Raji (cell line): Measurements from ENCODE around the gene LRP3.

Source experiments
- POLR2A ChIP-seq: IDR thresholded peaks from 2 replicates; pipeline ENCODE4 v1.6.1; 2011; ENCODE audit warnings: low read depth, low read length, control low read depth; ENCODE audit not compliant: insufficient read depth

LRP3 gene

DNA sequence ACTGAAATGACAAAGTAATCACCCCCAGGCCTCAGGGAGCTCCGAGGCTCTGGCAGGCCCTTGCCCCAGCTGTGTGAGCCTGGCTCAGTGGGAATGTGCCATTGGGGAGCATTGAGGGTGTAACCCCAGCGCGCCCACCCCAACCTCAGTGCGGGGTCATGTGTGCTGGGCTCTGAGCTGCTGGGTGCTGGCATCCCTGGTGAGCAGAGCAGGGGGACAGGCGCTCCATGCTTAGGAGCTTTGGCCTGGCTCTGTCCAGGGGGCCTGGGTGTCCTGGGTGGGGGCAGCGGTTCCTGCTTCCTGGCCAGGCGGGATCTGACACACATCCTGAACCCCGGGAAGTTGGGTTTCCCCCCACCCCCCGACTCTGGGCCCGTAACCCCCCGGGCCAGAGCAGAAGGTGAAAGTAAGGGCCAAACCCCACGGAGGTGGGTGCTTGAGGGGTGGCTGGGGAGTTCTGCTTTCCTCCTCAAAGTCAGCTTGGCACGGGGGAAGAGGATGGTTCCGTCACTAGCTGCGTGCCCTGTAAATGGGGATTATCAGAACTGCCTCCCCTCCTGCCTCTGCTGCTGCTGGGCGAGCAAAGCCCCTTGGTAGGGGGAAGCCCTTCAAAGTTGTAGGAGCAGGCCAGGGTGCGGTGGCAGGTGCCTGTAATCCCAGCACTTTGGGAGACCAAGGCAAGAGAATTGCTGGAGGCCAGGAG lies 1.7 kb downstream of the LRP3 start:
- no peak for TF ChIP-seq POLR2A

DNA sequence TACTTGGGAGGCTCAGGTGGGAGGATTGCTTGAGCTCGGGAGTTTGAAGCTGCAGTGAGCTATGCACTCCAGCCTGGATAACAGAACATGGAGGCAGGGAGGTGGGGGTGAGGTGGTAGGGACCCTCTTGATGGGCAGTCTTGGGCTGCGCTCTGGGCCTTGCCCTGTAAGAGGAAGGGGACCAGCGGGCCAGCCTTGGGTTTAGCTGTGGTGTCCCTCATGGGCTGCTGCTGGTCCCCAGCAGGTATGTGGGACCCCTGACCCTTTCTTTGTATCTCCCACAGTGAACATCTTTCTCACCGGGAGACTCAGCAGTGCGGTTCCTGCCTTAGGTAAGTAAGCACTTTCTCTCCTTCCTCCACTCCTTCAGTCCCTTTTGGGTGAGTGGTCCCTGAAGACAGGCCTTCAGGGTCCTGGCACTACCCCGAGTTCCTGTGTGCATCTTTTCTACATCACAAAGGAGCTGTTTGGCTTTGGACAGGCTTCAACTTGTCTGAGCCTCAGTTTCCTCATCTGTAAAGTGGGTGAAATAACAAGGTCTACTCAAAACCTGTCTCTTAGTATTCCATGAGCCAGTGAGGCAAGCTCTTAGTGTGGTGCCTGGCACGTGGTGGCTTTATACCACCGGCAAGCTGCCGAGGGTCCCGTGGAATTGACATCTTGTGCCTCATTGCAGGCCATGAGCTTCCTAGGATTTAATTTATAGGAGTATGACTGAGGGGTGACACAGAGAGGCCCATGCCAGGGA lies 2.5 kb downstream of the LRP3 start:
- no peak for TF ChIP-seq POLR2A

DNA sequence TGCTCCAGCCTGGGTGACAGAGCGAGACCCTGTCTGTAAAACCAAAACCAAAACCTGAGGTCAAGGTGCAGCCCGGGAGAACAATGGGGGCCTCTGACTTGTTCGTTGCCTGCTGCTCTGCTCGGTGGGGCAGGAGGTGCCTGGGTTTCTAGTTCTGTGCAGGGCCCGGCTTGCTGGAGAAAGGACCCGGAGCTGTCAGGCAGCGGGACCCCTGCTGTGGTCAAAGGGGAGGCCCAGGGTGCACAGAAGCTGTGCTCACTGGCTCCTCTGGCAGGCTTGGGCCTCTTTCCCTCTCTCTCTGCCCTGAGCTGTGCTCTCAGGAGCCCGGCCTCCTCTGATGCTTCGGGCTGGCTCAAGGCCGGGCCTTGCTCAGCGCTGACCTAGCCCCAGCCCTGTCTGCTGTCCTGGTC lies 3.5 kb downstream of the LRP3 start:
- TF ChIP-seq POLR2A: no peak

DNA sequence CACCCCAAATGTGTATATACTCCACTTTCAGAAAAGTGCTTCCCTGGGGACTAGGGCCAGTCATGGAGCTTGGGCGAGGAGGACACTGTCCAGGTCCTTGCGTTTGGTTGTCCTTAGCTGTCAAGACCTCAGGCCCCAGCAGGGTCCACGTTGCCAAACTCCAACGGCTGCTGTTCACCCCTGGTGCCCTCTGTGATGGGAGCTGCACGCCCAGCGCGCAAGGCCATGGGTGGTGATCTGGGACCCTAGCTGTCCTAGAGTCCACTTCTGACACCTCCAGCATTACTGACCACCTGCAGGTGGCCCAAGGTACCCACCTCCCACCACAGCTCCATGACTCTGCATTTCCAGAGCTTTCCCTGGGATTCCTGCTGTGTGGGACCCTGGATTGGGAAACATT lies 4.0 kb downstream of the LRP3 start:
- TF ChIP-seq POLR2A: no peak

DNA sequence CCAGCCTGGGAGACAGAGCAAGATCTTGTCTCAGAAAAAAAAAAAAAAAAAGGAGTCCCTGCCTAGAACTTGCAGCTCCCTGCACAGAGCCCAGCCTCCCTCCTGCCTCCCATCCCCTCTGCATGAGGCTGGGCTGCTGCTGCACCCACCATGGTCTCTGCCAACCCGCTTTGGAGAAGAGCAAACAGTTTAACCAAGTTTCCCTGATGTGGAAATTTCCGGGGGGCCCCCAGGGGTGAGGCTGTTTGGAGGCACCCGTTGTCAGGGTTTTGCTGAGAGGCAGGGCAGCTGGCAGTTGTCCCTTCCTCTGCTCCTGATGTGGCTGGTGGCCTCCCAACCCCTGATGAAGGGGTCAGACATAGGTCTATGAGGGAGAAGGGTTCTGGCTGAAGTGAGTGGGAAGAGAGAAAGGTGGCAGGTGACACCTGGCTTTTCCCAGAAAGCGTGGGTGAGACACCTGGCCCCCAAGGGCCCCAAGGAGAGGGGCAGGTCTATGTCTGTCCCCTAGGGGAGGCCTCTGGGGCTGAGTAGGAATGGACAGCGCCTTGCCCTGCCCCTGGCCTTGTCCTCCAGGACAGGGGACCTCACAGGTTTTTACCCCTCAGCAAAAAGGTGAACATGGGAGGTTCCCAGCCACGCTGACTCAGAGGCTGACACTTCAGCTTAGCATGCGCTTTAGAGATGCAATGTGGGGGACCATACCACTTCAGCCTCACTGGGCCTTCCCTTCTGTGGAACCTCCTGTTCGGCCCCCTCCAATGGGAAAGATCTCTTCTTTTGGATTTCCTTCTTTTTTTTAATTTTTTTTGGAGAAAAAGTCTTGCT lies 5.5 kb downstream of the LRP3 start:
- TF ChIP-seq POLR2A: no peak

DNA sequence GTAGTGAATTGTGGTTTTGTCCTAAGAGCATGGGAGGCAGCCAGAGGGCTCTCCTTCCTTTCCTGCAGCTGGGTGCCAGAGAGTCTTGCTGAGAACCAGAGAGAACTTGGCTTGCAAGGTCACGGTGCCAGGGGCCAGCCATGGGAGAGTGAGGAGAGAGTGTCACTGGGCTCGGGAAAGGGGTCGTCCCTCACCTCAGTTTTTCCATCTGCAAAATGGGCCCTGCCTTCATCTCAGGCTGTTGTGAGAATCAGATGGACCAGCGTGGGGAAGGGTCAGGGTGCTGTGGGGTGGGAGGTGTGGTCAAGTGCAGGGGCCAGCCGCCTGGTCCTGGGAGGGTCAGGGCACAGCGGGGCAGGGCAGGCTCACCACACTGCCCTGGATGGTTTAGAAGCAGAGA lies 7.3 kb downstream of the LRP3 start:
- TF ChIP-seq POLR2A: no peak

DNA sequence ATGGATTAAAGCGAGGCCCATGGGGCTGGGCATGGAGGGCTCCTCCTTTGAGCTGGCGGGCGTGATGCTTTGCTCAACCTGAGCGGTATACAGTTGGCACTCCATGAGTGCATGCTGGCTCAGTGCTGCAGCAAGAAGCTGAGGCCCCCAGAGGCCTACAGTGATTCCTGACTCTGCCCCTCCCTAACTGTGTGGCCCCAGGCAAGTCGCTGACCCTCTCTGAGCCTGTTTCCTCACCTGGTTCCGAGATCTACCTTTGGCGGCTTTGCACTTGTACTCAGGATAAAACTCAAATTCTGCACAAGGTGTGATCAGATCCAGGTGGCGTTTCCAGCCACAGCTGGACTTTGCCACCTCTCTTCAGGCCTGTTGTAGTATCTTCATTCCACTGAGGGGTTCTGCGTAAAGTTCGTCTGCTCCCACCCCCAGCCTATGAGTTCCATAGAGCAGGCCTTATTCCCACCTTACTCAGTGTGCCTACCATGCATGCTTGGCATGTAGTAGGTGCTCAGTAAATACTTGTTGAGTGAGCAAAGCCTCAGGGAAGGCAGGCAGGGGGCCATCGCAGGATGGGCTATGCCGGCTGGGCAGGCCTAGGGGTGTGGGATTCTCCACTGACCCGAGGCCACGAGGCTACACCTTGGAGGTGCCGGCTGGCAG lies 7.9 kb downstream of the LRP3 start:
- no peak for TF ChIP-seq POLR2A

DNA sequence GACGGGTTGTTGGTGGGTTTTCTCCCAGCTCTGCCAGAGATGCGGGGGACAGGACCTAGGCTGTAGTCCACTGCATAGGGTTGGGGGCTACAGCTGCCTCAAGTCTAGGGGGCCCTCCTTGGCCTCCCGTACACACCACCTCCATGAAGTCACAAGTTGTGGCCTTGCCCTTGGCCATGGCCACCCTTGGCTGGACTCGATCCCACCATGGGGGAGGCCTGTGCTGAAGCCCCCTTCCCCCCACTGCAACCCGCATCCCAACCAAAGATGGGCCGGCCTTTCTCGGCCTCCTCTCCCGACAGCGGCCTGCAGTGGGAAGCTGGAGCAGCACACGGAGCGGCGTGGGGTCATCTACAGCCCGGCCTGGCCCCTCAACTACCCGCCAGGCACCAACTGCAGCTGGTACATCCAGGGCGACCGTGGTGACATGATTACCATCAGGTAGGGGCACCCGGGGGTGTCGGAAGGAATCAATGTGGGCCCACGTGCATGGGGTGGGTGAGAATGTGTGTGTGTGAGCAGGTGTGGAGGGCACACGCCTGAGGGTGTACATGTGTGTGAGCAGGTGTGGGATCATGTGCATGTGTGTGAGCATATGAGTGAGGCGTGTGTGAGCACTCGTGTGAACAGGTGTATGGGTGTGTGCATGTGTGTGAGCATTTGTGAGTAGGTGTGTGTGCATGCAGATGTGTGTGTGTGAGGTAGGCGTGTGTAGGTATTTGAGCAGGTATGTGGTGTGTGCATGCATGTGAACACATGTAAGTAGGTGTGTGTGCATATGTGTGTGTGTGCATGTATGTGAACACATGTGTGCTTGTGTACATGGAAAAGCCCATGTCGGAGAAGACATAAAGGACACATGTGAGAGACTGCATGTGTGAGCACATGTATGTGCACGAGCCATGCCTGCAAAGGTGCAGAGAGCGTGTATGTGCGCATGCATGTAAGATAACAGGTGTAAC lies 8.7 kb downstream of the LRP3 start:
- TF ChIP-seq POLR2A: no peak

DNA sequence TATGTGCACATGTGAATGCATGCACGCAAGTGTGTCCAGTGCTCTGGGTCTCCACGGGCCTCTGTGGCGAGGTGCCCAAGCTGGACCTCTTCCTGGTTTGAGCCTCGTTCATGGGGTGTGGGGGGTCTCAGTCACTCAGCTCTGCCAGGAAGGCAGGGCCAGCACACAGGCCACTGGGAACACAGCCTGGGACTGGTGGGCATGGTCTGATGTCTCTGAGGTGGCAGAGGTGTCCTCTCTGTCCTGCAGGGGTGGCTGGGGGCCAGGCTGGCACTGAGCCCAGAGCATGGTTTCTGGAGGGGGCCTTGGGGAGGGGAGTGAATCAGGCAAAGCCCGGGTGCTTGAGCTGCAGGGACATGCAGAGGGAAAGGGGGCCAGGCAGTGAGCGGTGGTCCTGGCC lies 9.4 kb downstream of the LRP3 start:
- TF ChIP-seq POLR2A: no peak

DNA sequence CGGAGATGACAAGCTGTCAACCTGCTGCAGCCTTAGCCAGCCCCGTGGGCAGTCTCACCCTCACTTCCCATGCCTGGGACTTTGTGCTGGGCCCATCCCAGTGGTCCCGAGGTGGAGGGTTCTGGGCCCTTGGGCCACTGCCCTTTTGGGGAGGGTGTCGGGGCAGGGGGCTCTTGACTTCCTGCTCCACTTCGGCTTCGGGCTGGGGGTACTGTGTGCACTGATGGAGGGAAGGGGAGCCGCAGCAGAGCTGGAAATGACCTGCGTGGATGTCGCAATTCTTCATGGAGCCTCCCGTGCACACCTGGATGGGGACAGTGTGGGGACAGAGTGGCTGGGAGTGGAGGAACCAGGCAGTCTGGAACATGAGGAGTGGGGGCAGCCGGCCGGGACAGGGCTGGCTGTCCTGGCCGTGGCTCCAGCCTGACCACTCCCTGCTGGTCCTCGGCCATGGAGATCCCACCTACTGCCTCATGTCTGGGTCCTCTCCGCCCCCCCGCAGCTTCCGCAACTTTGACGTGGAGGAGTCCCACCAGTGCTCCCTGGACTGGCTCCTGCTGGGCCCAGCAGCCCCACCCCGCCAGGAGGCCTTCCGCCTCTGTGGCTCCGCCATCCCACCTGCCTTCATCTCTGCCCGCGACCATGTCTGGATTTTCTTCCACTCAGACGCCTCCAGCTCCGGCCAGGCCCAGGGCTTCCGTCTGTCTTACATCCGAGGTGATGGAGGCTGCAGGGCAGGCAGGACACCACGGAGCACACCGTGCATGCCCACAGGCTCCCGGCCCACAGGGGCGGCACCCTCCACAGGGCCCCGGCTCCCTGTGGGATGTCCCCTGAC lies 10.2 kb downstream of the LRP3 start:
- no peak for TF ChIP-seq POLR2A

DNA sequence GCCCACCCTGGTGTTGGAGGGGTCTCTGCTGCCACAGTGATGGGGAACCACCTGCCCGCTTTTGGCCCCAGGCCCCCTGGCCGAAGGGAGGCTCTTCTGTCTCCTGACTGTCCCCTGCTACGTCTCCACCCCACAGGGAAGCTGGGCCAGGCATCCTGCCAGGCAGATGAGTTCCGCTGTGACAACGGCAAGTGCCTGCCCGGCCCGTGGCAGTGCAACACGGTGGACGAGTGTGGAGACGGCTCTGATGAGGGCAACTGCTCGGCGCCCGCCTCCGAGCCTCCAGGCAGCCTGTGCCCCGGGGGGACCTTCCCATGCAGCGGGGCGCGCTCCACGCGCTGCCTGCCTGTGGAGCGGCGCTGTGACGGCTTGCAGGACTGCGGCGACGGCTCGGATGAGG lies 11.0 kb downstream of the LRP3 start:
- TF ChIP-seq POLR2A: no peak

DNA sequence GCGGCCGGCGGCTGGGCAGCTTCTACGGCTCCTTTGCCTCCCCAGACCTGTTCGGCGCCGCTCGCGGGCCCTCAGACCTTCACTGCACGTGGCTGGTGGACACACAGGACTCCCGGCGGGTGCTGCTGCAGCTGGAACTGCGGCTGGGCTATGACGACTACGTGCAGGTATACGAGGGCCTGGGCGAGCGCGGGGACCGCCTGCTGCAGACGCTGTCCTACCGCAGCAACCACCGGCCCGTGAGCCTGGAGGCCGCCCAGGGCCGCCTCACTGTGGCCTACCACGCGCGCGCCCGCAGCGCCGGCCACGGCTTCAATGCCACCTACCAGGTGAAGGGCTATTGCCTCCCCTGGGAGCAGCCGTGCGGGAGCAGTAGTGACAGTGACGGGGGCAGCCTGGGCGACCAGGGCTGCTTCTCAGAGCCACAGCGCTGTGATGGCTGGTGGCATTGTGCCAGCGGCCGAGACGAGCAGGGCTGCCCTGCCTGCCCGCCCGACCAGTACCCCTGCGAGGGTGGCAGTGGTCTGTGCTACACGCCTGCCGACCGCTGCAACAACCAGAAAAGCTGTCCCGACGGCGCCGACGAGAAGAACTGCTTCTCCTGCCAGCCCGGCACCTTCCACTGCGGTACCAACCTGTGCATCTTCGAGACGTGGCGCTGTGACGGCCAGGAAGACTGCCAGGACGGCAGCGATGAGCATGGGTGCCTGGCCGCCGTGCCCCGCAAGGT lies 11.6 kb downstream of the LRP3 start:
- TF ChIP-seq POLR2A: no peak
